H9 (cell line): ENCODE results near the gene GIT1. TPM values are rescaled to one million over a fixed set of nuclear protein-coding genes. Genes with fewer than 3 reads are reported as not detected.

Experiments
- DNase-seq: peaks from one replicate; pipeline ENCODE4 v3.0.0-alpha.2; 2017
- H2AFZ ChIP-seq: one replicate; pipeline ENCODE4 v1.6.1; 2013; ENCODE audit warnings: mild to moderate bottlenecking, low read length, control low read depth, moderate library complexity
- H2AK5ac ChIP-seq: 2 replicates; pipeline ENCODE4 v1.6.1; 2013; ENCODE audit warnings: low read length, control low read depth, mixed read lengths; ENCODE audit not compliant: insufficient read length
- H2BK120ac ChIP-seq: one replicate; pipeline ENCODE4 v1.6.1; 2013; ENCODE audit warnings: low read depth, mild to moderate bottlenecking, low read length, control low read depth, inconsistent platforms; ENCODE audit not compliant: poor library complexity, severe bottlenecking
- H2BK12ac ChIP-seq: 2 replicates; pipeline ENCODE4 v1.6.1; 2013; ENCODE audit warnings: low read length, control low read depth, mixed read lengths, low read depth; ENCODE audit not compliant: insufficient read length
- H2BK15ac ChIP-seq: 2 replicates; pipeline ENCODE4 v1.6.1; 2013; ENCODE audit warnings: low read depth, low read length, control low read depth
- H2BK20ac ChIP-seq: one replicate; pipeline ENCODE4 v1.6.1; 2013; ENCODE audit warnings: low read depth, mild to moderate bottlenecking, low read length, control low read depth, inconsistent platforms; ENCODE audit not compliant: poor library complexity, severe bottlenecking
- H2BK5ac ChIP-seq: 2 replicates; pipeline ENCODE4 v1.6.1; 2013; ENCODE audit warnings: low read length, control low read depth, mixed read lengths; ENCODE audit not compliant: insufficient read length
- H3K14ac ChIP-seq: 2 replicates; pipeline ENCODE4 v1.6.1; 2013; ENCODE audit warnings: low read length, control low read depth; ENCODE audit not compliant: insufficient read depth
- H3K18ac ChIP-seq: 2 replicates; pipeline ENCODE4 v1.6.1; 2013; ENCODE audit warnings: low read depth, mild to moderate bottlenecking, mixed read lengths, low read length, control low read depth; ENCODE audit not compliant: insufficient read length
- H3K23ac ChIP-seq: 2 replicates; pipeline ENCODE4 v1.6.1; 2013; ENCODE audit warnings: low read length, control low read depth, mixed read lengths, low read depth; ENCODE audit not compliant: insufficient read length
- H3K23me2 ChIP-seq: 2 replicates; pipeline ENCODE4 v1.6.1; 2013; ENCODE audit warnings: low read depth, mild to moderate bottlenecking, mixed read lengths, low read length, control low read depth; ENCODE audit not compliant: insufficient read length, poor library complexity, severe bottlenecking
- H3K27ac ChIP-seq: 2 replicates; pipeline ENCODE4 v1.5.1; 2013; ENCODE audit warnings: low read length, control low read depth, mixed read lengths, low read depth; ENCODE audit not compliant: insufficient read length
- H3K27me3 ChIP-seq: 2 replicates; pipeline ENCODE4 v1.6.1; 2013; ENCODE audit warnings: low read length, control low read depth, inconsistent platforms; ENCODE audit not compliant: insufficient read depth
- H3K4ac ChIP-seq: 2 replicates; pipeline ENCODE4 v1.6.1; 2013; ENCODE audit warnings: low read depth, mild to moderate bottlenecking, control low read depth, inconsistent platforms, low read length, moderate library complexity
- H3K4me1 ChIP-seq: 2 replicates; pipeline ENCODE4 v1.6.1; 2013; ENCODE audit warnings: low read length, control low read depth, inconsistent platforms; ENCODE audit not compliant: insufficient read depth
- H3K4me2 ChIP-seq: 2 replicates; pipeline ENCODE4 v1.6.1; 2013; ENCODE audit warnings: low read length, control low read depth, mixed read lengths; ENCODE audit not compliant: insufficient read length, insufficient read depth
- H3K56ac ChIP-seq: 2 replicates; pipeline ENCODE4 v1.6.1; 2013; ENCODE audit warnings: low read depth, mild to moderate bottlenecking, mixed read lengths, low read length, control low read depth; ENCODE audit not compliant: insufficient read length
- H3K79me1 ChIP-seq: 2 replicates; pipeline ENCODE4 v1.6.1; 2013; ENCODE audit warnings: low read depth, mild to moderate bottlenecking, moderate library complexity, low read length, control low read depth, inconsistent platforms; ENCODE audit not compliant: insufficient read depth, poor library complexity, severe bottlenecking
- H3K79me2 ChIP-seq: 2 replicates; pipeline ENCODE4 v1.6.1; 2013; ENCODE audit warnings: low read length, control low read depth, inconsistent platforms; ENCODE audit not compliant: insufficient read depth
- H3K9ac ChIP-seq: 2 replicates; pipeline ENCODE4 v1.6.1; 2013; ENCODE audit warnings: low read length, control low read depth, mixed read lengths; ENCODE audit not compliant: insufficient read length; ENCODE audit errors: extremely low read depth
- H3K9me3 ChIP-seq: one replicate; pipeline ENCODE4 v1.6.1; 2013; ENCODE audit warnings: low read depth, low read length, inconsistent platforms; ENCODE audit not compliant: control insufficient read depth
- H3T11ph ChIP-seq: one replicate; pipeline ENCODE4 v1.6.1; 2013; ENCODE audit warnings: mild to moderate bottlenecking, low read length, control low read depth, inconsistent platforms
- H4K20me1 ChIP-seq: one replicate; pipeline ENCODE4 v1.6.1; 2013; ENCODE audit not compliant: control insufficient read depth, insufficient read length, insufficient read depth
- H4K5ac ChIP-seq: 2 replicates; pipeline ENCODE4 v1.6.1; 2013; ENCODE audit warnings: low read depth, mild to moderate bottlenecking, mixed read lengths, low read length, control low read depth; ENCODE audit not compliant: insufficient read length
- H4K8ac ChIP-seq: replicated peaks from 2 replicates; pipeline ENCODE4 v1.6.1; 2013; ENCODE audit warnings: low read length, control low read depth, mixed read lengths, low read depth; ENCODE audit not compliant: insufficient read length
- H4K91ac ChIP-seq: 2 replicates; pipeline ENCODE4 v1.6.1; 2013; ENCODE audit warnings: low read depth, mild to moderate bottlenecking, moderate library complexity, mixed read lengths, low read length, control low read depth; ENCODE audit not compliant: insufficient read length
- H3K27ac Mint-ChIP-seq, 3 experiments: 2 replicates in 2 of 3; 3 replicates in 1 of 3; pipeline ENCODE4 v1.8.0; 2020 to 2021; ENCODE audit warnings: mixed read lengths in 3 of 3, mild to moderate bottlenecking in 1 of 3, moderate library complexity in 1 of 3
- H3K27me3 Mint-ChIP-seq: 2 replicates; pipeline ENCODE4 v1.8.0; 2021; ENCODE audit warnings: low read depth, mild to moderate bottlenecking, moderate library complexity, mixed read lengths
- H3K36me3 Mint-ChIP-seq, 3 experiments: 2 replicates in 2 of 3; 3 replicates in 1 of 3; pipeline ENCODE4 v1.8.0; 2020 to 2021; ENCODE audit warnings: low read depth in 3 of 3, mixed read lengths in 3 of 3; ENCODE audit not compliant: insufficient read depth in 1 of 3
- H3K4me1 Mint-ChIP-seq, 2 experiments: 2 replicates each; pipeline ENCODE4 v1.8.0; 2020; ENCODE audit warnings: mixed read lengths in 2 of 2
- H3K4me3 Mint-ChIP-seq, 2 experiments: 2 replicates in 1 of 2; 3 replicates in 1 of 2; pipeline ENCODE4 v1.8.0; 2020 to 2021; ENCODE audit warnings: mild to moderate bottlenecking in 2 of 2, mixed read lengths in 2 of 2, moderate library complexity in 1 of 2
- H3K9me3 Mint-ChIP-seq, 2 experiments: 2 replicates in 1 of 2; 3 replicates in 1 of 2; pipeline ENCODE4 v1.8.0; 2020; ENCODE audit warnings: mild to moderate bottlenecking in 2 of 2, mixed read lengths in 2 of 2, moderate library complexity in 1 of 2
- WGBS: extraction: QIAGEN DNeasy Blood & Tissue Kit; methylation state at CpG from one replicate; pipeline ENCODE4 v1.1.7; 2013; ENCODE audit warnings: missing lambda C conversion rate, low lambda C conversion rate, mixed read lengths; ENCODE audit not compliant: insufficient read length; ENCODE audit errors: extremely low coverage; 5-methylcytosine and 5-hydroxymethylcytosine counted together
- total RNA-seq: library from RNA; stranded (reverse); gene quantifications from 2 replicates; pipeline ENCODE4 v1.2.1, GENCODE V29; 2021
- TF ChIP-seq, protein P1 (sequence below): fragments of 200-600 bp; sonication (generic); conservative IDR thresholded peaks from 3 replicates; pipeline ENCODE4 v1.8.0; 2021; ENCODE audit warnings: antibody characterized with exemption, mild to moderate bottlenecking

GIT1 gene
- total RNA-seq, 1 experiment from 2014 or later, result 47.4 TPM

- H3K4me1 ChIP-seq, result no peaks in the 10 kb centered on the region
- H4K8ac ChIP-seq, result no peak overlapping the region
- no peak overlapping the region for H3K4me3 Mint-ChIP-seq
- no peak overlapping the region for H2BK15ac ChIP-seq
- H3K27me3 ChIP-seq, result no peaks in the 10 kb centered on the region; the same call in 1 of the 2 replicates
- no peak overlapping the region for H3K9ac ChIP-seq
- no peaks in the 10 kb centered on the region for H3K9me3 Mint-ChIP-seq
- no peak overlapping the region for H3K27ac ChIP-seq
- no peak overlapping the region for H2BK20ac ChIP-seq
- no peak overlapping the region for H2AK5ac ChIP-seq
- no peak overlapping the region for H3K56ac ChIP-seq
- H3K4me2 ChIP-seq, result no peak overlapping the region
- no peak overlapping the region for H3K4ac ChIP-seq
- DNase-seq, result no peak
- H4K20me1 ChIP-seq, result no peaks in the 10 kb centered on the region
- H3K79me2 ChIP-seq, result no peaks in the 10 kb centered on the region
- no peak overlapping the region for H3K23ac ChIP-seq
- no peak overlapping the region for H2BK5ac ChIP-seq
- H3T11ph ChIP-seq, result no peak overlapping the region
- H4K5ac ChIP-seq, result no peak overlapping the region
- peaks cover 30% of the 10 kb centered on the region for H3K27me3 Mint-ChIP-seq
- H3K36me3 Mint-ChIP-seq, result peaks cover 2 to 10% (median 8%) of the 10 kb centered on the region in 3 experiments; a peak in 4 of 7 replicates
- H3K18ac ChIP-seq, result no peak overlapping the region
- H4K91ac ChIP-seq, result no peak overlapping the region
- H2BK120ac ChIP-seq, result no peak overlapping the region
- H3K4me1 Mint-ChIP-seq, result peaks cover 6 to 22% of the 10 kb centered on the region in 2 experiments
- H2AFZ ChIP-seq, result no peak overlapping the region
- H3K23me2 ChIP-seq, result peaks cover 3% of the 10 kb centered on the region
- H3K79me1 ChIP-seq, result no peaks in the 10 kb centered on the region
- no peak overlapping the region for H3K14ac ChIP-seq
- no peak overlapping the region for H2BK12ac ChIP-seq
- TF ChIP-seq, protein P1, sequence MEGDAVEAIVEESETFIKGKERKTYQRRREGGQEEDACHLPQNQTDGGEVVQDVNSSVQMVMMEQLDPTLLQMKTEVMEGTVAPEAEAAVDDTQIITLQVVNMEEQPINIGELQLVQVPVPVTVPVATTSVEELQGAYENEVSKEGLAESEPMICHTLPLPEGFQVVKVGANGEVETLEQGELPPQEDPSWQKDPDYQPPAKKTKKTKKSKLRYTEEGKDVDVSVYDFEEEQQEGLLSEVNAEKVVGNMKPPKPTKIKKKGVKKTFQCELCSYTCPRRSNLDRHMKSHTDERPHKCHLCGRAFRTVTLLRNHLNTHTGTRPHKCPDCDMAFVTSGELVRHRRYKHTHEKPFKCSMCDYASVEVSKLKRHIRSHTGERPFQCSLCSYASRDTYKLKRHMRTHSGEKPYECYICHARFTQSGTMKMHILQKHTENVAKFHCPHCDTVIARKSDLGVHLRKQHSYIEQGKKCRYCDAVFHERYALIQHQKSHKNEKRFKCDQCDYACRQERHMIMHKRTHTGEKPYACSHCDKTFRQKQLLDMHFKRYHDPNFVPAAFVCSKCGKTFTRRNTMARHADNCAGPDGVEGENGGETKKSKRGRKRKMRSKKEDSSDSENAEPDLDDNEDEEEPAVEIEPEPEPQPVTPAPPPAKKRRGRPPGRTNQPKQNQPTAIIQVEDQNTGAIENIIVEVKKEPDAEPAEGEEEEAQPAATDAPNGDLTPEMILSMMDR, result no peak
- H3K27ac Mint-ChIP-seq, result no peak overlapping the region
- H3K9me3 ChIP-seq, result no peaks in the 10 kb centered on the region
- WGBS, result no CpG with 5 or more reads among the region's 3 CpGs
Observed at GRCh38 chr17:29610395-29610794, 20.9 kb upstream of the GIT1 start.
